ENCODE results near the gene PRLR. TPM values are rescaled to one million over a fixed set of nuclear protein-coding genes. Genes with fewer than 3 reads are reported as not detected.

PRLR gene
- total RNA-seq, 1 experiment from 2014 or later: not detected

GRCh38 chr5:35171991-35172390 is 58.3 kb downstream of the PRLR start:
- no peak for DNase-seq (ENCODE audit: low spot score)
- in situ Hi-C loops (cut with HindIII; ENCODE audit: low sequenced_read_pairs): no loop called here

DNA sequence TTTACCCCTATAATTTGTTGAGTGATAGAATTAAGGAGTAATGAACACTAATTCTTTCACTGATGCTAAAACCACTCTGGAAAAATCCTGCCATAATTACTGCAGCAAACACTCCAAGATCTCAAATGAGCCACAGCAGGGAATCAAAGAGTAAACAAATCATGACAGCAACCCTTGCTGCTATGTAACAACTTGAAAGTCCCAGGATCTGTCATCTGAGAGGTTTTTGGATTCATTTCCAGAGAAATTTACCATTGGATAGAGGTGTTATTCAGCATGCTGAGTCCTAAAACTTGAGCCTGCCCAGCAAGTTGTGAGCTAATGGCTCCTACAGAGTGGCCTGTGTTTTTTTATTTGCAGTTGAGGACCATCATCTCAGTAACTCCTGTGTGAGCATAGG is 59.2 kb downstream of the PRLR start:
- no peak for DNase-seq (ENCODE audit: low spot score)
- in situ Hi-C loops (cut with HindIII; ENCODE audit: low sequenced_read_pairs): no loop called here

DNA sequence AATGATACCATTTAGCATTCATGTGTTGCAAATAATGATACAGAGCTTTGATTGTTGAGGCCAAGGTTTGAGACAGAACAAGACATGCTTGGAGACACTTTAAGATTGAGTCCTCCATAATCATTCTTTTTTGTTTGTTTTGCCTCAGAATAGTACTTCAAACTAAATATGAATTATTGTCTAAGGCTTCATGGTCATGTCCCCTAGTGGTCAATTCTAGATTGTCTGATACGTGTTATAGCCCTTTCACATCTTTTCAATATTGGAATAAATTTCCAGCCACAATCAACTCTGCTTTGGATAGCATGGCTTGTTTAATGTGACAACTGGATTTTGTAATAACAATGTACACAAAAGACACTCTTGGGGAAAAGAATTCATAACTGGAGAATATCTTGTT is 64.2 kb downstream of the PRLR start:
- in situ Hi-C loops (cut with HindIII; ENCODE audit: low sequenced_read_pairs): no loop called here
- no peak for DNase-seq (ENCODE audit: low spot score)

DNA sequence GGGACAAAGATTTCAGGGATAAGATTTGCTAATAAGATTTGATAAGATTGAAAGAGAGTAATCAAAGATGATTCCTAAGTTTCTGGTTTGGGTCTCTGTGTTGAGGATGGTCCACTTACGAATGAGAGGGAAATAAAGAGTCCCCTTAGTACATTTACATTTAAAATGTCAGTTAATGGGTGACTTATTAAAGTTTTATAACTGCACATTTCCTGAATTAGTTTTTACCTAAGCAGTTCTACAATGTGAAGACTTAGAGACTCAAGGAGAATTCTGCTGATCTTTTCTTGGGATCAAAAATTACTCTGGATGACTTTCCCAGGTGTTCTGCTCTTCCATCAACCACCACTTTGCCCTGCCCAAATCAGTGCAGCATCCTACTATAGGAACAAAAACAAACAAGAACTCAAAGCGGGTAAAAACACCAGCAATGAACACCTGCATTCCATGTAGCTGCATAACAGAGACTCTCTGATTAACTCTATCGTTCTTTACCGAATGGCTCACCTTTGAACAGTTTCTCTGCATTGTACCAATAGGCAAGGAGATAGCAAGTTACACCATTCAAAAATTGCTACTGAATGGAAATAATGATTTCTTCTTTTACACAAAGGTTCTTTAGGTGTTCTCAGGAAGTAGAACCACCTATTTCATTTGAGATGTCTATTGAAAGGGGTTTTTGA is 65.3 kb downstream of the PRLR start:
- DNase-seq (ENCODE audit: low spot score): no peak
- in situ Hi-C loops (cut with HindIII; ENCODE audit: low sequenced_read_pairs): no loop called here

- no peak for DNase-seq (ENCODE audit: low spot score)
- in situ Hi-C loops (cut with HindIII; ENCODE audit: low sequenced_read_pairs): no loop called here
These were observed 66.6 kb downstream of the PRLR start for GRCh38 chr5:35163710-35164033.

DNA sequence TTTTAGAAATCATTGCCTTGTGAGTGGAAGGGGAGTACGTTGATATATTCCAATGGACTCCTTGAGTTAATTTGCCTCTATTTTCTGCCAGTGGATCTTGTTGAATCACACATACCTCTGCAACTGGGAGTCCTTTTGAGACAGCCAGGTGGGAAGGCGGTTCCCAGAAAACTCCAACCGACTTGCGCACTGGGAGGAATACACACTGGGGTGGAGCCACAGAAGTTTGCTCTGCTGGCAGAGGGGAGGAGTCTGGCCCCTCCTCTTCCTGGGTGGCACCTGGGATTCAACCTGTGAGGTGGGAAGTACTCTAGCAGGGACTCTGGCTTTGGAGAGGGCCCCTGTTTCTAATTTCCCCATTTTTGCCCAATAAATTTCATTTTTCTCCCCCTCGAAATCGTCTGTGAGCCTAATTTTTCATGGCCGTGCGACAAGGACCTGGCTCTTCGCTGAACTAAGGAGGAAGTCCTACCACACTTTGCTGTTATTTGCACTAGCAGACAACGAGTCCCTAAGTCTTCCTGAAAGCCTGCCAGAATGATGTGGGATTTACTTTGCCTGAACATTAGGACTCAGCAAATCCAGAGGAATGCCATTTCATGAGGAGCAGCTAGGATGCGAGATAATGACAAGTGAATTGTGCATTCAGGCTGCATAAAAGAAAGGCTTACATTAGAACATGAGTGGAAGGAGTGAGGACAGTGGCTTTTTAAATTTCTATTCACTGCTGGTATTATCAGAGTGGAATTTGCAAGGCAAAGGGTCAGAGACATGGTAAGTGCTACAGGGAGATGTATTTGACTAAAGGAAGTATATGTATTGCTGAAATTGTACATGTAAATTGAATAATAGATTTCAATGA is 67.2 kb downstream of the PRLR start:
- no peak for DNase-seq (ENCODE audit: low spot score)
- in situ Hi-C loops (cut with HindIII; ENCODE audit: low sequenced_read_pairs): no loop called here

DNA sequence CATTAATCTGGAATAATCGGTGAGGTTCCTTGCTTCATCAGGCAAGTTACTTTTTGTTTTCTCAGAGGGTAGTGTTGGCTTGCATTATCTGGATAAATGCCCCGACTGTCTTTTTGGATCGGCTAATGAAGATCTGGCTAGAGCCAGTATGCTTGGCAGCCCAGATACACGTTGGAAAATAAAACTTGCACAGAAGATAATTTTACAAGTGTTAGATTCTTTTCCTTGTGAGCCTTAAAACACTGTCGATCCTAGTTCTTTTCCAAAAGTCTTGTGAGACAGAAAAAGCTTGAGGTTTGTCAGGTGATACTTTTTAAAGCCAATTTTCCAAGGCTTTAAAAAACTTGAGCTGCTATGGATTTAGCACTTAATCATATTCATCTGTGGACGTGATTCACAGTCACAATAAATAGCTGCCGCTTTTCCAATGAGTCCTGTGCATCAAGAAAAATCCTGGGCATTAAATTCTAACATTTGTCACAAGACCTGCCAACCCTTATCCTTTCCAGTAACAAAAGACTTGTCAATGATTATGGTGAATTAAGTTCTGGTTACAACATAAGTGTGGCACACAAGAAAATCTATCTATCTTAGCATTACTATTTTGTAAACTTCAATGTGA is 68.5 kb downstream of the PRLR start:
- in situ Hi-C loops (cut with HindIII; ENCODE audit: low sequenced_read_pairs): no loop called here
- DNase-seq (ENCODE audit: low spot score): peak; percentile 6

DNA sequence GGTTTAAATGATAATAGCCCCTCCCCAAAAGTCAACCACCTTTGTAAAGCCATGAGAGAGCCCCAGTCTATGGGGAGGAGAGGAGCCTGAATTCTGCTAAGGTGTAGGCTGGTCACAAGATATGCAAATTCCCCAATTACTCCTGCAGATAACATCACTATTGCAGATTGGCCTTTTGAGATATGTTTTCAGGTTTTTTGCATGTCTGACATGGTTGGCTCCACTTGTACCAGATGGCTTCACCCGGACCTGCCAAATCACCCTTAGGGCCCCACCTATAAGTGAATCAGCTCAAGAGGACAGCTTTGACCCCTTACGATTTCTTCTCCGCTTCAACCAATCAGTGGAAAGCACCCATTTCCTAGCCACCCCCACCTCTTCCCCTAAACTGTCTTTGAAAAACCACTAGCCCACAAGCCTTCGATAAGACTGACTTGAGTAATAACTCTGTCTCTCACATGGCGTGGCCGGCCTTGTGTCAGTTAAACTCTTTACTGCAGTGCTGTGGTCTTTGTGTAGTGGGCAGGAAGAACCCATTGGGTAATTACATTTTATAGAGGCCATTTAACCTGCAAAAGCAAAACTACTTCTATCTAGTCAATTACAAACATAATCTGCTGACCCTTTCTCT is 69.7 kb downstream of the PRLR start:
- DNase-seq (ENCODE audit: low spot score): no peak
- in situ Hi-C loops (cut with HindIII; ENCODE audit: low sequenced_read_pairs): no loop called here

DNA sequence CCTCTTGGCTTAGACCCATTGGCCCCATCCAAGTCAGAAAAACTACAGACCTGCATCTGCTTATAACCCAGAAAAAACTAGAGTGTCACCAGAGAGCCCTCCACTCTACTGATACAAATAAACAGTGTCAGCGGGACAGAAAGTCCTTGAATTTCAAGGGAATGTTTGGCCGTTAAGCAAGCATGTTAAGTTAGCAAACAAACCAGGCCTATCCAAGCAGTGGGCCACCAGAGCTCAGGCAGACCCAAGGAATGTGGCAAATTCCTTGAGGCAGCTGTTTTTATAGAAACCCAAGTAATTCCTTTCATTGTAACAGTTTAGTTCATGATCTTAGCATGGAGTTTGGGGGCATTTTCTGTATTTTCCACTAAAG is 70.9 kb downstream of the PRLR start:
- no peak for DNase-seq (ENCODE audit: low spot score)
- in situ Hi-C loops (cut with HindIII; ENCODE audit: low sequenced_read_pairs): no loop called here

DNA sequence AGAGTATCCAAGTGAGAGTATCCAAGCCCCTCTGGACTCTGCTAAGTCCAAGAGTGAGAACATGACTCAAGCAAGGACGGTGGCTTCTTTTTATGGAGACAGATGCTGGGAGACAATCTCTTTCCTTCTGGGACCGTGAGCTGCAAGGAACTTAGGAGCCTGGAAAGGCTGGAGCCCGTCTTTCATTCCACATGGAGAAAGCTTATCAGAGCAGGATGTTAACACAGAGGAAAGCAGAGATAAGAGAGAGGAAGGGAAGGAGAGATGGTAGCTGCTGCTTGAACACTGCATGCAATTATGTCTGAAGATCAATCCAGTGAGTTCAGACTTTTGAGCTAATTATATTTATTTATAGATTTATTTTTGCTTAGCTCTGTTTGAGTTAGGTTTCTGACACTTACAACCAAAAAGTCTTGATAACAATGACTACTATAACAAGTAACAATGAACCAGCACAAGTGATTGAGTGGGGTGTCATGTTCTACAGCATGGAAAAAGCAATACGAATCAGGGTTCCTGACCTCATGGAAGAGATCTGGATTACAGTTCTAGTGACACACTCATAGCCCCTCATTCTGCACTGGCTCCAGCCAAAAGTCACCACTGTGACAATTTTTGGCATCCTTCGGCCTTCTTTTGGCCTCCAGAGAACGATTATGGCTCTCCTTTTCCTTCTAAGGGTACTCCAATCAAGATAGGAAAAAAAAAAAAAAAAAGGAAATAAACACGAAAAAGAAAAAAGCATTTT is 71.5 kb downstream of the PRLR start:
- in situ Hi-C loops (cut with HindIII; ENCODE audit: low sequenced_read_pairs): no loop called here
- no peak for DNase-seq (ENCODE audit: low spot score)

GRCh38 chr5:35158204-35158603 is 72.1 kb downstream of the PRLR start:
- no peak for DNase-seq (ENCODE audit: low spot score)
- in situ Hi-C loops (cut with HindIII; ENCODE audit: low sequenced_read_pairs): no loop called here

DNA sequence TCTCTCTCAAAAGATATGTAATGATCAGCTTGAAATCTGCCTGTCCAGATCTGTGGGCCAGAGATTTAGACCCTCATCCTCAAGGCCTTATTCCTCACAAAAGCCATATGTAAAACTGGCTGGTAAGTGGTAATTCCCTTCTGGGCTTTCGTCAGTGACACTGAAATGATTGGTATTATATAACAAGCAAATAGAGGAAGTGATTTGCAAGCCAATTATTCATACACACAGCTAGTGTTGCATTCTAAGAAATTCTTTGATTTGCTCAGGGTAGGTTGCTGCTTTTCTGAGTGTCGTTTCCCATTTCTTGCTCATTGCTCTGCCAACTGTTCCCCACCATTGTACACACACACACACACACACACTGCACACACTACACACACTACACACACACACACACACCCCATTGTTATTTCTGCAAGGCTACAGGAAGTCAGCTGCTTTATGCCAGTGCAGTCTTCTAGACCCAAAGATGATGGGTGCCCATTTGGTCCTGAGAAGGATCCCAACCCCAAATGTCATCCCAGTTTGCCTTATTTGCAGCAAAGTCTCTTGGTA is 76.8 kb downstream of the PRLR start:
- in situ Hi-C loops (cut with HindIII; ENCODE audit: low sequenced_read_pairs): no loop called here
- DNase-seq (ENCODE audit: low spot score): no peak

DNA sequence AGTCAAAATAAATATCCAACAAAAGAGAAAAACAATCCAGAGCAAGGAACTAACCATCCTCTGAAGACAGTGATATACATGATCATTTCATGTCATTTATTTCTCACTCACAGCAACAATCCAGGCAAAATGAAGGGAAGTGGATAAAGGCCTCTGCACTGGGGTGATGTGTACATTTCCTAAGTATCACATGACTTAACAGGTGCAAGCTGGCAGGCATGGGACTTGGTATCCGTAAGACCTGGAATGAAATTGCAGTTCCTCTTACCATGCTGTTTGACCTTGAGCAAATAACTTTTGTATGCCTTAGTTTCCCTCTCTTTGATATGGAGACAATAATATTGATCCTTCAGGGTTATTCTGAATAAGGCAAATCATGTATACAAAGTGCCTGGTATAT is 77.6 kb downstream of the PRLR start:
- no peak for DNase-seq (ENCODE audit: low spot score)
- in situ Hi-C loops (cut with HindIII; ENCODE audit: low sequenced_read_pairs): no loop called here

- DNase-seq (ENCODE audit: low spot score): no peak
- in situ Hi-C loops (cut with HindIII; ENCODE audit: low sequenced_read_pairs): no loop called here
These were observed 79.0 kb downstream of the PRLR start for GRCh38 chr5:35151146-35151920.

- in situ Hi-C loops (cut with HindIII; ENCODE audit: low sequenced_read_pairs): no loop called here
- no peak for DNase-seq (ENCODE audit: low spot score)
These were observed 81.2 kb downstream of the PRLR start for GRCh38 chr5:35149041-35149440.

GRCh38 chr5:35146406-35146805 is 83.9 kb downstream of the PRLR start:
- in situ Hi-C loops (cut with HindIII; ENCODE audit: low sequenced_read_pairs): no loop called here
- DNase-seq (ENCODE audit: low spot score): no peak

DNA sequence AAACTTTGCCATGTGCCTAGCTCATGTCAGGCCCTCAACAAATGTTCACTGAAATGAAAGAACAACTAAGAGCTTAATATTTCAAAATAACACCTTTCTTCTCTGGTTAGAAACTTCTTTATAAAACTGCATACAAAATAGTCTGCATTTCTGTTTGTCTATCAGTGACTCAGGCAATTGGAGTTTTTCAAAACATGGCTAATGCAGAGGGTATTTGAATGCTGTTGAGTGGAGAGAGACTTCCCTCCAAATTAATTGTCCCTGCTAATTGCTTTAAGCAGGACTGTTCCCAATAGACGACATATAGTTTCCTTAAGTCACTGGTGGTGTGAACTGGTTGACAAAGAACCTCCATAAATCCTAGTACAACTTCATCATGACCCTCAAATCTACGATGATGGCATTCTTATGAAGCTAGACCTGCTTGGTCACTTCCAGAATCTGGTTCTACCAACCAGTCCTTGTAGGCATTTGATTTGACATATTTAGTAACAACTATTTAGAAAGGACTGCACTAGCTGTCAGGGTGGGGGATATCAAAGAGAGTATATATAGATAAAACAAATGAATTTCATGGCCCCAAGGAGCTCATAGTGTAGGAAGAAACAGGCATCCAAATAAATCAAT is 84.5 kb downstream of the PRLR start:
- in situ Hi-C loops (cut with HindIII; ENCODE audit: low sequenced_read_pairs): no loop called here
- no peak for DNase-seq (ENCODE audit: low spot score)

GRCh38 chr5:35145012-35145411 is 85.3 kb downstream of the PRLR start:
- in situ Hi-C loops (cut with HindIII; ENCODE audit: low sequenced_read_pairs): no loop called here
- DNase-seq (ENCODE audit: low spot score): no peak

Data from G401 (cell line).